HG02610 (cell line): Measurements from ENCODE around the gene GSTA3.
"Not testable (repeated sequence)": the region's sequence is repeated elsewhere in the genome, so short reads cannot be mapped to it uniquely, and the experiment has no call there.

Experiments used
- ATAC-seq: cut with Tn5 transposase; IDR thresholded peaks from one replicate; pipeline ENCODE4 v1.9.1; 2021; ENCODE audit warnings: mild to moderate bottlenecking, moderate library complexity; ENCODE audit not compliant: unreplicated experiment

GSTA3 gene

DNA sequence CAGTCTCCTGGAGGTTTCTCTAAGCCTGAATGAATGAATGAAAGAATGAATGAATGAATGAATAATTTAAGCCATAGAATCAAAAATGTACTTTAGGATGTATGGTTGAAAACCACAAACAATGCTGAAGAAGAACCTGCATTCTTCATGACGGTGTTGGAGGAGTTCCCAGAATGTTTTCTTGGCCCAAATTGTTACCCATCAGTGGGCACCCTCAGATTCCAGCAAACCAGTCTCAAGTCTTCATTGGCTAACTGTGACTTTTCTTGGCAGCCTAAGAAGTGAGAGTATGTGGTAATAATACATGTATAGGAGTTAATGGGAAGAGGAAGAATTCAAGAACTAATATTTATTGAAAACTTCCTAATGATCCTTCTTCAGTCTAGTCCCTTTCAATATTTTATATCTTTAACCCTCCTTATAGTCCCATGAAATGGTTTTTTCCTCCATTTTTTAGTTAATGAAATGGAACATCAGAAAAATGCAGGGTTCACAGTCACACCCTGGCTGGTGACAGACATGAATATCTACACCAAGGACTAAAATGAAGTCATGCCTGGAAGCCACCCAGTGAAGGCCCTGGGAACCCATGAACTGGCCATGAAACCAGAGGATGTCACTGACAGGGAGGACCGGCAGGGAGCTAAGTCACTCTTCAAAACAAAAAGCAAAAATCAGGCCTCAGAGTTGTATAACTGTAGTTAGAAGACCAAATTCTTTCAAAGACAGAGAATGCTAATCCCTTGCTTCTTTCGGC, 39.0 kb downstream of the GSTA3 start:
- not testable (repeated sequence) for ATAC-seq

DNA sequence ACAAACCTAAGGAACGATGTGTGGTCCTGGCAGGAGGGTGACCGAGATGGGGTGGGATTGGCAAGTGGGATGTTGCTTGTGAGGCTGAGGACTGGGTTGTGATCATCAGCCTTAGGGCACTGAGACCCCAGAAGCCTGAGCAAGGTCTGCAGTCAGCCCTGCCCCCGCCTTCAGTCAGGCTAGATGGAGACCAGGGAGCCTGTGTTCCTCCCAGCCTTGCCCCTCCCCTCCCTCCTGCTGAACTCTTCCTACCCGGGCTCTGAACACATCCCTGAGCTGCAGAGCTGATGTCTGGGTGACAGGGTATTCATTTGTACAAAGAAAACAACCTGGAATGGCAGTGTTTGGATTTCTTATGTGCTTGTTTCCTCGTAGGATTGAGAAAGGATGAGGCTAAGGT, 40.6 kb downstream of the GSTA3 start:
- not testable (repeated sequence) for ATAC-seq

DNA sequence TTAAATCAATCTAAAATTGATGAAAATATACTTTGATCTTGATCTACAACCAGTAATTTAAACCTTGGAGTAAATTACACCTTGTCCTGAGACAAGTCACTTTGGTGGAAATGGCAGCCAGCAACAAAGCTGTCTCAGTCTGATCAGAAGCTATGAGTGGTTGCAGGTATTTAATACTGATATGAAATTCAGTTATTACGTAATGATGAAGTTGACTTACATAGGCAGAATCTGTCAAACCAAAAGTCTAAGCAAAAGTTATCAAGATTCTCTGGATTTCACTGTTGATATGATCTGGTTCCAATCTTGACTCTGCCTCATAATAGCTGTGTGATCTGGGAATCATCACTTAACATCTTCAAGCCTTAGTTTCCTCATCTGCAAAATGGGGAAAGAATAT, 41.3 kb downstream of the GSTA3 start:
- ATAC-seq: no peak

DNA sequence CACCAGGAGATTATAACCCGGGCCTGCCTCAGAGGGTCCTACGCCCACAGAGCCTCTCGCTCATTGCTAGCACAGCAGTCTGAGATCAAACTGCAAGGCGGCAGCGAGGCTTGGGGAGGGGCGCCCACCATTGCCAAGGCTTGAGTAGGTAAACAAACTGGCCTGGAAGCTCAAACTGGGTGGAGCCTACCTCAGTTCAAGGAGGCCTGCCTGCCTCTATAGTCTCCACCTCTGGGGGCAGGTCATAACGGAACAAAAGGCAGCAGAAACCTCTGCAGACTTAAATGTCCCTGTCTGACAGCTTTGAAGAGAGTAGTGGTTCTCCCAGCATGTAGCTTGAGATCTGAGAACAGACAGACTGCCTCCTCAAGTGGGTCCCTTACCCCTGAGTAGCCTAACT, 48.3 kb downstream of the GSTA3 start:
- not testable (repeated sequence) for ATAC-seq

DNA sequence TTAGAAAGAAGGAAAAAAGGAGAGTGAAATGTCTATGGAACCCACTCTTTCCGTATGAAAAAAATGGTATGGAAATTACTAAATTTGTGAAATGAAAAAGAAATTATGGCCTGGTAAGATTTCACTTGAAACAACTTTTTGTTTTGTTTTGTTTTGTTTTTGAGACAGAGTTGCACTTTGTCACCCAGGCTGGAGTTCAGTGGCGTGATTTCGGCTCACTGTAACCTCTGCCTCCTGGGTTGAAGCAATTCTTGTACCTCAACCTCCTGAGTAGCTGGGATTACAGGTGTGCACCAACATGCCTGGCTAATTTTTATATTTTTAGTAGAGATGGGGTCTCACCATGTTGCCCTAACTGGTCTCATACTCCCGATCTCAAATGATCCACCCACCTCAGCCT, 51.1 kb downstream of the GSTA3 start:
- no peak for ATAC-seq

DNA sequence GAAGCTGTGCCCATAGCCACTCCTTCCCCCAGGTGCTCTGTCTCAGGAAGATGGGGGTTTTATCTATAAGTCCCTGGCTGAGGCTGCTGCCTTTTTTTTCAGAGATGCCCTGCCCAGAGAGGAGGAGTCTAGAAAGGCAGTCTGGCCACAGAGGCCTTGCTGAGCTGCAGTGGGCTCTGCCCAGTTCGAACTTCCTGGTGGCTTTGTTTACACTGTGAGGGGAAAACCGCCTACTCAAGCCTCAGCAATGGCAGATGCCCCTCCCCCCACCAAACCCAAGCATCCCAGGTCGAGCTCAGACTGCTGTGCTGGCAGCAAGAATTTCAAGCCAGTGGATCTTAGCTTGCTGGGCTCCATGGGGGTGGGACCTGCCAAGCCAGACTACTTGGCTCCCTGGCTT, 53.4 kb downstream of the GSTA3 start:
- ATAC-seq: not testable (repeated sequence)

DNA sequence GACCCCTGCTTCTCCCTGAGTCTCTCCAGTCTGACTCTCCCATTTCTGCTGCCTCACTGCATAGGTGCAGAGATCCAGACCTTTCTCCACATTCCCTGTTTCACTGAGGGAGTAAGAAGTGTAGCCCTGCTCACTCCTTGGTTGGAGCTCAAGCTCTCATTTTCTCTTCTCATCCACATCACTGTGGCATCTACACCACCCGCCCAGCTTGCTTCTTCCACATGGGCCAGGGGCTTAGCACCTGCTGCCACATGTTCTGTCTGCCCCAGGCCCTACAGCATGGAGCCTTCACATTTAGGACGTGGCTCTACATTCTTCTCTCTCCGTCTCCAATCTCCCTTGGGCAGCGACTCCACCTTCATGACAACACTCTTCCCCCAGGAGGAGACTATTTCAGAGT, 60.4 kb downstream of the GSTA3 start:
- no peak for ATAC-seq
